HepG2 (cell line): ENCODE results near the gene SMURF2. TPM values are rescaled to one million over a fixed set of nuclear protein-coding genes. Genes with fewer than 3 reads are reported as not detected.

ENCODE experiments used
- ARNT2 ChIP-seq: sonication (generic); formaldehyde crosslinking; IDR thresholded peaks from 2 replicates; pipeline ENCODE4 v1.8.0; 2022; ENCODE audit warnings: mild to moderate bottlenecking, low read depth, missing genetic modification reagents, moderate library complexity
- CEBPZ ChIP-seq: IDR thresholded peaks from 2 replicates; pipeline ENCODE4 v1.6.1; 2012; ENCODE audit warnings: low read length, improper control_type of control experiment
- ELK4 ChIP-seq: sonication (generic); formaldehyde crosslinking; IDR thresholded peaks from 2 replicates; pipeline ENCODE4 v1.9.0; 2021; ENCODE audit warnings: missing genetic modification reagents, borderline replicate concordance
- GZF1 ChIP-seq: sonication (generic); formaldehyde crosslinking; IDR thresholded peaks from 2 replicates; pipeline ENCODE4 v1.5.1; 2020; ENCODE audit warnings: mild to moderate bottlenecking, missing genetic modification reagents
- HDAC2 ChIP-seq: sonication (generic); formaldehyde crosslinking; IDR thresholded peaks from 2 replicates; pipeline ENCODE4 v1.4.0; 2020; ENCODE audit warnings: missing genetic modification reagents
- HNRNPLL ChIP-seq: fragments of 200-400 bp; formaldehyde crosslinking; IDR thresholded peaks from 2 replicates; pipeline ENCODE4 v1.6.1; 2017; ENCODE audit warnings: mild to moderate bottlenecking, low read depth, low read length; ENCODE audit not compliant: poor library complexity, severe bottlenecking
- HOMEZ ChIP-seq: IDR thresholded peaks from 2 replicates; pipeline ENCODE4 v1.6.1; 2016; ENCODE audit warnings: low read depth
- ISX ChIP-seq: sonication (generic); formaldehyde crosslinking; conservative IDR thresholded peaks from 2 replicates; pipeline ENCODE4 v1.5.0; 2020; ENCODE audit warnings: missing genetic modification reagents
- RFXANK ChIP-seq: IDR thresholded peaks from 2 replicates; pipeline ENCODE4 v1.6.1; 2016
- SRSF1 ChIP-seq: fragments of 200-400 bp; formaldehyde crosslinking; optimal IDR thresholded peaks from 2 replicates; pipeline ENCODE3; 2017; ENCODE audit warnings: mild to moderate bottlenecking, low read depth, low read length, moderate library complexity
- THAP9 ChIP-seq: sonication (generic); formaldehyde crosslinking; IDR thresholded peaks from 2 replicates; pipeline ENCODE4; 2020; ENCODE audit warnings: missing genetic modification reagents, mild to moderate bottlenecking, borderline replicate concordance
- ZNF160 ChIP-seq: sonication (generic); formaldehyde crosslinking; IDR thresholded peaks from 2 replicates; pipeline ENCODE4 v1.8.0; 2022; ENCODE audit warnings: mild to moderate bottlenecking, inconsistent platforms, missing genetic modification reagents
- ZNF230 ChIP-seq: sonication (generic); formaldehyde crosslinking; IDR thresholded peaks from 2 replicates; pipeline ENCODE4 v1.4.0; 2020; ENCODE audit warnings: mild to moderate bottlenecking, missing genetic modification reagents
- ZNF282 ChIP-seq: fragments of 450-650 bp; IDR thresholded peaks from 2 replicates; pipeline ENCODE4 v1.6.1; 2018; ENCODE audit not compliant: partially characterized antibody
- ZNF558 ChIP-seq: sonication (generic); formaldehyde crosslinking; IDR thresholded peaks from 2 replicates; pipeline ENCODE4 v1.9.0; 2022; ENCODE audit warnings: mild to moderate bottlenecking, missing genetic modification reagents, borderline replicate concordance
- ZNF572 ChIP-seq: sonication (generic); formaldehyde crosslinking; IDR thresholded peaks from 2 replicates; pipeline ENCODE4 v1.5.1; 2020; ENCODE audit warnings: mild to moderate bottlenecking, missing genetic modification reagents
- ZNF616 ChIP-seq: sonication (generic); formaldehyde crosslinking; IDR thresholded peaks from 2 replicates; pipeline ENCODE4 v1.5.0; 2020; ENCODE audit warnings: low read depth, mild to moderate bottlenecking, missing genetic modification reagents
- ZNF781 ChIP-seq: sonication (generic); formaldehyde crosslinking; IDR thresholded peaks from 2 replicates; pipeline ENCODE4 v1.5.1; 2020; ENCODE audit warnings: borderline replicate concordance, mild to moderate bottlenecking, missing genetic modification reagents; ENCODE audit errors: not compliant biosample characterization
- polyA plus RNA-seq, 8 experiments: library from polyadenylated mRNA; depleted of rRNA in 3 of 8; stranded (reverse) in 7 of 8; unstranded in 1 of 8; fragments of >200 nt; fragmentation: Illumina TruSeq in 4 of 8; extraction: Trizol in 4 of 8; gene quantifications; 2 replicates each; pipeline versions ENCODE4 v1.2.1 to v1.2.3, GENCODE V29; 2011 to 2016; ENCODE audit warnings: low read depth in 4 of 8, missing spikeins in 1 of 8, mixed read lengths in 1 of 8; ENCODE audit not compliant: insufficient read depth in 1 of 8
- total RNA-seq, 5 experiments: library from RNA; depleted of rRNA; stranded (reverse); fragments of >200 nt; fragmentation: Illumina TruSeq; extraction: Trizol; gene quantifications; 2 replicates each; pipeline ENCODE4 v1.2.3, GENCODE V29; 2016; ENCODE audit warnings: low read depth in 1 of 5

Gene SMURF2
- total and polyA plus RNA-seq, 2 of the 13 experiments (the other 11 are each of a cell fraction or from before 2014, with no cell fraction given) = 14.9 to 24.3 TPM

GRCh38 chr17:64506576-64507412 is 155.3 kb downstream of the SMURF2 start, which contains the start of gene CEP95 (continued):
- peak; percentile 92 for TF ChIP-seq THAP9 (CRISPR knock-in tag)
- TF ChIP-seq ARNT2 (CRISPR knock-in tag) = peak; percentile 98
- TF ChIP-seq HOMEZ = no peak; the same call in 1 of the 2 replicates
- TF ChIP-seq GZF1 (CRISPR knock-in tag) = peak; percentile 65; the same call in 1 of the 2 replicates
- peak; percentile 78; the same call in 1 of the 2 replicates for TF ChIP-seq RFXANK (CRISPR knock-in tag)
- no peak for TF ChIP-seq CEBPZ
- no peak for TF ChIP-seq ZNF230
- peak; percentile 48; the same call in 1 of the 2 replicates for TF ChIP-seq ZNF616
- peak; percentile 90 for TF ChIP-seq ZNF572 (CRISPR knock-in tag)
- TF ChIP-seq ZNF558 (CRISPR knock-in tag) = 0 out of 2 replicates have a peak, but pooled peaks have one; percentile 64
- TF ChIP-seq ZNF282 = no peak
- peak; percentile 88 for TF ChIP-seq SRSF1
- TF ChIP-seq ZNF781 (CRISPR knock-in tag) = peak; percentile 60
- peak; percentile 67 for TF ChIP-seq HNRNPLL
- TF ChIP-seq HDAC2 (CRISPR knock-in tag) = peak; percentile 57; the same call in 1 of the 2 replicates
- TF ChIP-seq ELK4 (CRISPR knock-in tag) = no peak; the same call in 1 of the 2 replicates
- TF ChIP-seq ZNF160 (CRISPR knock-in tag) = no peak; the same call in 1 of the 2 replicates
- TF ChIP-seq ISX (CRISPR knock-in tag) = peak; percentile 78; the same call in 1 of the 2 replicates
